GM21619 (cell line): Measurements from ENCODE around the gene SLC38A3.

Experiments
- ATAC-seq: cut with Tn5 transposase; IDR thresholded peaks from one replicate; pipeline ENCODE4 v1.9.1; 2021; ENCODE audit not compliant: unreplicated experiment

Gene SLC38A3

DNA sequence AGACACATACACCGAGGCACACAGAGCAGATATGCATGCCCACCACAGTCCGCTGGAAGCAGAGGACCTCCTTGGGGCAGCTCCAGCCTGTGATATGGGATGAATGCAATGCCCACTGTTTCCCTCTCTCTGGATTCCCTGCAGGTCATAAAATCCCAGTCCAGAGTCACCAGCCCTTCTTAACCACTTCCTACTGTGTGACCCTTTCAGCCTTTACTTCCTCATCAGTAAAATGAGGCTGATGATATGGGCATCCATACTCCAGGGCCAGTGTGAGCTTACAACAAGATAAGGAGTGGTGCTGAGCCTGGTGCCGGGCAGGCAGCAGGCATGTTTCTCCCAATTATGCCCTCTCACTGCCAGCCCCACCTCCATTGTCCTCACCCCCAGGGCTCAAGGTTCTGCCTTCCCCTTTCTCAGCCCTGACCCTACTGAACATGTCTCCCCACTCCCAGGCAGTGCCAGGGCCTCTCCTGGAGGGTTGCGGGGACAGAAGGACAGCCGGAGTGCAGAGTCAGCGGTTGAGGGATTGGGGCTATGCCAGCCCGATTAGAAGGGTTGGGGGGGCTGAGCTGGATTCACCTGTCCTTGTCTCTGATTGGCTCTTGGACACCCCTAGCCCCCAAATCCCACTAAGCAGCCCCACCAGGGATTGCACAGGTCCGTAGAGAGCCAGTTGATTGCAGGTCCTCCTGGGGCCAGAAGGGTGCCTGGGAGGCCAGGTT is 14.0 kb upstream of the SLC38A3 start, which contains the start of gene GNAT1:
GNAT1 (plus strand) TSS at position 675 of the 725 bp plus-strand sequence. CDS start 116 bp downstream, outside the sequence.
- ATAC-seq, result no peak

DNA sequence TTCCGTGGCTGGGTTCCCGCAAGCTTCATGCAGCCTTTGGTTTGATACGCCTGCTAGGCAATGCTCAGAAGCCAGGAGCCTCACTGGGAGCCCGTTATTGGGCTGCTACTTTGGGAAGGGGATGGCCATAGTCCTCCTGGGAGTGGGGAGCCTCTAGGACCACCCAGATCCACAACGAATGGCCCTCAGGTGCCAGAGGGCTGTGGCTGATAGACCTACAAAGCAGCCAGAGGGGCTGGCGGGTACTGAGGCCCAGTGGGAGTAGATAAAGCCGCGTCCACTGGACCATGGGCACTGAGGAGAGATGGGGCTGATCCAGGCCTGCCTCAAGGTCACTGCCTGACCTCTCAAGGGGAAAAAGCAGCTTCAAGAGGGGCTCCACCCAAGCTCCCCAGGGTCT is 12.9 kb upstream of the SLC38A3 start:
- ATAC-seq, result no peak

DNA sequence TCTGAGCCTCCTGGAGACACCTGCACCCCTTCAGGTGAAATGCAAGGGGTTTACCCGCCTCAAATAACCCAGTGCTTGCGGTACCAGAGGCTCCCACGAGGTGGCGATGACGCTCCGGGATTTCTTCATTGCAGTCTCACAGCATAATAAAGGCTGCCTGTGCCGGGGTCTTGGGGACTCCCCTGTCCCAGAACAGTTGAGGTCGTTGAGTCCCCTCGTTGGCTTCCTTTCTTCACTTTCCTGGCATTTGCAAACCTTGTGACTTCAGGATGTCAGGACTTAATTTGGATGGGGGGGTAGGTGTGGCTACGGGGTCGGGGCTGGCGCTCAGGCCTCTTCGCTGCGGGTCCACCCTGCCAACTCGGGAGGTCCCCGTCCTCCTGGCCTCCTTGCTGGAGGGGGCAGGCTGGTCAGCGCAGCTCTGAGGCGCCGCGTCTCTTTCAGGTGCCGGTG is 12.4 kb upstream of the SLC38A3 start:
- ATAC-seq, result no peak

DNA sequence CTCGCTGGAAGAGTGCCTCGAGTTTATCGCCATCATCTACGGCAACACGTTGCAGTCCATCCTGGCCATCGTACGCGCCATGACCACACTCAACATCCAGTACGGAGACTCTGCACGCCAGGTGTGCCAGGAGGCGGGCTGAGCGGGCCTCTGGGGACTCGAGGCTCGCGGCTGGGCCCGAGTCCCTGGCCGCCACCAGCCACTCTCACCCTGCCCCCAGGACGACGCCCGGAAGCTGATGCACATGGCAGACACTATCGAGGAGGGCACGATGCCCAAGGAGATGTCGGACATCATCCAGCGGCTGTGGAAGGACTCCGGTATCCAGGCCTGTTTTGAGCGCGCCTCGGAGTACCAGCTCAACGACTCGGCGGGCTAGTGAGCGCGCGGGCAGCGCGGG is 11.8 kb upstream of the SLC38A3 start:
- ATAC-seq, result no peak

DNA sequence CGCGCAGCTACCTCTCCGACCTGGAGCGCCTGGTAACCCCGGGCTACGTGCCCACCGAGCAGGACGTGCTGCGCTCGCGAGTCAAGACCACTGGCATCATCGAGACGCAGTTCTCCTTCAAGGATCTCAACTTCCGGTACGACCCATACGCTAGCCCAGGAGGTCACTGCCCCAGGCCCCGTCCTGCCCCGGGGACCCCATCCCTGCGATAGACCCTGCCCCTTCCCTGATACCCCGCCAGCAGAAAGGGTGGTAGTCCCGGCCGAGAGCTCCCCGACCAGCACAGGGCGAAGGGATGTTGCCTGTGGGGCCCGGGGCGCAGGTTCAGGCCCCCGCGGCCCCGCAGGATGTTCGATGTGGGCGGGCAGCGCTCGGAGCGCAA is 11.3 kb upstream of the SLC38A3 start:
- ATAC-seq, result no peak

DNA sequence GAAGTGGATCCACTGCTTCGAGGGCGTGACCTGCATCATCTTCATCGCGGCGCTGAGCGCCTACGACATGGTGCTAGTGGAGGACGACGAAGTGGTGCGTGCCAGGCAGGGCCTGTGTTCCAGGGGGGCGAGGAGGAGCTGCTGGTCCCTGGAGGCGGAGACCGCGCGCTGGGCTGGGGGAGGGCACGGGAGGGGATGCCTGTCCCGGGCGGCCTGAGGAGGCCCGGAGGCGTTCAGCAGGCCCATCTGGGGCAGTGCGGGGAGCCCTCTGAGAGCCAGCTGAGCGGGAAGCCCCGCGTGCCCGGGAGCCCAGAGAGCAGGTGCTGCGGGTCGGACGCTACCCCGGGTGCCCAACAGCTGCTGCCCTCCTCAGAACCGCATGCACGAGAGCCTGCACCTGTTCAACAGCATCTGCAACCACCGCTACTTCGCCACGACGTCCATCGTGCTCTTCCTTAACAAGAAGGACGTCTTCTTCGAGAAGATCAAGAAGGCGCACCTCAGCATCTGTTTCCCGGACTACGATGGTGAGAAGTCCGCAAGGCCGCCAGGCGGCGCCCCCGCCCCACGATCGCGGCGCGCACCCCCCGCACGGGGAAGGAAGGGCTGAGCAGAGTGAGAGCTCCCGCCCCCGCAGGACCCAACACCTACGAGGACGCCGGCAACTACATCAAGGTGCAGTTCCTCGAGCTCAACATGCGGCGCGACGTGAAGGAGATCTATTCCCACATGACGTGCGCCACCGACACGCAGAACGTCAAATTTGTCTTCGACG is 10.8 kb upstream of the SLC38A3 start:
- ATAC-seq, result no peak

DNA sequence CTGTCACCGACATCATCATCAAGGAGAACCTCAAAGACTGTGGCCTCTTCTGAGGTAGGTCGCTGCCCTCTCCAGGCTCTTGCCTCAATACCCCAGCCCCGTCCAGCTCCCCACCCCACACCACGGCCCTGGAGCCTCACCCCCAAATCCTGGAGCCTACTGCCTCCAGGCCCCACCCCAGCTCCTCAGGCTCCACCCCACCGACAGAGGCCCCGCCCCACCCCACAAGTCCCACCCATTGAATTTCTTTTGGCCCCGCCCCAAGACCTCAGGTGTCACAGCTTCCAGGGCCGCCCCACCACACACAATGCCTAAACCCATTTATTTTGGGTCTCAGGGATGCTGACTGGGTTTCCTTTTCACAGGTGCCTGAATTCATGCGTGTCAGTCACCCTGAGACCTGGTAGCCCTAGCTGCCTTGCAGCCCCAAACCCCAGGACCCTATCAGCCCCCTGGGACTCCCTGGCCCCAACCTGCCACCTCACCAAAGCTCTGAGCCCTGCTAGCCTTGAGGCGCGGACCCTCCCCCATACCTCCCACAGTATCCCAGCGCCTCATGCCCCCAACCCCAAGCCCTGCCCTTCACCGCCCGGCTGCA is 10.1 kb upstream of the SLC38A3 start:
- no peak for ATAC-seq

DNA sequence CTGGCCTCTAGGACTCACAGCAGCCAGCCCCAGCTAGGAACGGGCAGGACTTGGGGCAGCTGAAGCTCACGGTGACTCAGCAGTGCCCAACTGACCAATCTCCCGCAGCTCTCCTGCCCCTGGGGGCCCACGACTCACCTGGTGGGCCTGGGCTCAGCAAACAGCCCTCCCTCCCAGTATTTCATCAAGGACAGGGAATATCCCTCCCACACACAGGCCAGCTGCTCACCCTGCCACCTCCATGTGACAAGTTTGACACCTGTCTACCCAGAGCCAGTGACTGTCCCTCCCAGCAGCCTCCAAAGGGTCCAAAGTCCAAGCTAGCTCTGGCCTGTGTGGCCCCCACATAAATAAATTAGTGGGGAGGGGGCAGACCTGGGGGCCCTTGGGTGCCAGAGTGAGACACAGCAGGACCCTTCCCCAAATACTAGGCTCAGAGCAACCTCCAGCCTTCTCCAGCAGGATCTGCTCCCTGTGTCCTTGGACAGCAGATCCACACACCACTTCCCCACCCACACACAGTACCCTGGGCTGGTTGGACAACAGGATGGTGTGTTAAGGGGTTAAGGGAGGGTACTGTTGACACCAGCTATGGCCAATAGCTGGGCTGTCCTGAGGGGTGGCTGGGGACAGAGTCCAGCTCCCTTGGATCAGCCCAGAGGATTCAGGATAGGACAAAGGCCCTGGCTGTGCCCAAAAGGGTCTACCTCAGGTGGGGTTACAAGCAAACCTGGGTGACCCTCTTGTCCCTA is 9.4 kb upstream of the SLC38A3 start:
- no peak for ATAC-seq

DNA sequence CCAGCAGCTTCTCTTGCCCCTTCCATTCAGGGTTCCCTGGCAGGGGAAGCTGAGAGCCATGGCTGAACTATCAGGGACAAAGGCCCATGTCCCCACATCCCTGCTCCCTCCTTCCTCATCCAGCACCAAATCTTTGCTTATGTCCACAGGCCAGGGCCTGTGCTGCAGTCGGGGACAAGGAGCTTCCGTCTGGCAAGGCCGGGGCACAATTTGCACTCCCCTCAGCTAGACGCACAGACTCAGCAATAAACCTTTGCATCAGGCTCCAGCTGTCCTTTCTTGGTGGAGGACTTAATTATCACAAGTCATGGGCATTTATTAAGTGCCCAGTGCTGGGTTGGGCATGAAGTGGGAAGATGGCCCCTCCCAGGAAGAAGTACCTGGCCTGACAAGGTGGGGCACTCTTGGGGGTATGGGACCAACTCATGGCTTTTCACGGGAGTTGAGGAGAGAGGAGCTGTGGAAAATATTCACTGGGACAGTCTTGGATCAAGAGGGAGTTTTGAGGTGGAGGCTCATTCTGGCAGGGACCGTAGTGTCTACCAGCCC is 8.7 kb upstream of the SLC38A3 start:
- ATAC-seq, result no peak

DNA sequence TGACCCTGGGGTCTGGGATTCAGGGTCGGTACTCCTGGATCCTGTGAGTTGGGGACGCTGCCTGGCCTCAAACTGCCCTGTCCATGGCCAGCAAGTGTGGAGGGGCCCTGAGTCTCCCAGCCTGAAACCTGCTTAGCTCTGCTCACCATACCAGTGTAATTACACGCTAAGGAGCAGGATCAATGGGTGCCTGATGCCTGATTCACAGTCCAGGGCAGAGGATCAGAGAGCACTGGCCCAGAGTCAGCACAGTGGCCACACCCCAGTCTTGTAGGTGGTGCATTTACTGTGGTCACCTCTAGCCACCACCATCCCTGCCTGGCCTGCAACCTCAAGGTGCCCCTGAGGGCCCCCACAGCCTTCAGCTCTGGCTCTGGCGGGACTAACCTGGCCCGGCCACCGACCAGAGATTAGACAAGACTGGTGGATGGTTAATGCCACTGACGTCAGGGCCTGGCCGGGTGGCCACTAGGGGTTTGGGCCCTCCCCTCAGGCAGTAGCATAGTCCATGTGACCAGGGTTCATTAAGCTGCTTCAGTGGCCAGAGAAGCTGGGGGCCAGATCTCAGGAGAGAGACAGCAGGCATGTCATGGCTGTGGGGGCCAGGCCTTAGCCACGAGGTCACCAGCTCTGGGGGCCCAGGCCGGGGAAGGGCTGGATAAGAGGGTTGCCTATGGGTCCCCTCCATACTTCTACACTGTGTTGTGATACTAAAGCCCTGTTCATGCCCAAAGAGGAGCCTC is 3.3 kb upstream of the SLC38A3 start:
- no peak for ATAC-seq

DNA sequence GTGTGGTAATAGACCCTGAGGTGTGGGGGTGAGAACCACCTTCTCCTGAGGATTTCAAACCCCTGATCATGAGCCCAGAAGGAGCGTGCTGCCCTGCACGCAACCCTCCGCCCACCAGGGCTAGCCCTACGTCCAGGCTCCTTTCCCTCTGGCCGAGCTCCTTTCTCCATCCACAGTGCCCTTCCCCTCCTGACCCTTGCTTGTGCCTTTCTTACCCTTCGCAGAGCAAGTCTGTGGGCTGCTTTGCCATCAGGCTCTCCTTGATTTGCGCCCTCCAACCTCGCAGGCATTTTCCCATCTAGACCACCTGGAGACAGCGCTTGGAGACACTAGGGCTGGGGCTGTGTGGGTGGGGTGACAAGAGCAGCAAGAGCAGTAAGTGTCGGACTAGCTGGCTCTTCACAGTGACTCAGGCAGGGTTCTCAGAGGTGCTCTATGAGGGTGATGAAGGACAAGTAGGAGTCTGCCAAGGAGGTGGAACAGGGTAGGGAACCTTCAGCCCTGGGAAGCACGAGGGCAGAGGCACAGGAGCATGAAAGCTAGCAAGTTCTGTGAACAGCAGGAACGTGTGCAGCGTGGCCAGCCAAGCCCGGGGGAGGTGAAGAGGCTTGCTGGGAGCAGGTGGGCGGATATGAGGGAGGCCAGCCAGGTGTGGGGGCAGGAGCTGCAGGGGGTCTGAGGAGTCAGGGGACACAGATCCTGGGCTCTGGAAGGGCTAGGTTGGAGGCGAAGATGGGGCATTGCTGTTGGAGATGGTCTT is 2.5 kb upstream of the SLC38A3 start:
- ATAC-seq, result no peak

DNA sequence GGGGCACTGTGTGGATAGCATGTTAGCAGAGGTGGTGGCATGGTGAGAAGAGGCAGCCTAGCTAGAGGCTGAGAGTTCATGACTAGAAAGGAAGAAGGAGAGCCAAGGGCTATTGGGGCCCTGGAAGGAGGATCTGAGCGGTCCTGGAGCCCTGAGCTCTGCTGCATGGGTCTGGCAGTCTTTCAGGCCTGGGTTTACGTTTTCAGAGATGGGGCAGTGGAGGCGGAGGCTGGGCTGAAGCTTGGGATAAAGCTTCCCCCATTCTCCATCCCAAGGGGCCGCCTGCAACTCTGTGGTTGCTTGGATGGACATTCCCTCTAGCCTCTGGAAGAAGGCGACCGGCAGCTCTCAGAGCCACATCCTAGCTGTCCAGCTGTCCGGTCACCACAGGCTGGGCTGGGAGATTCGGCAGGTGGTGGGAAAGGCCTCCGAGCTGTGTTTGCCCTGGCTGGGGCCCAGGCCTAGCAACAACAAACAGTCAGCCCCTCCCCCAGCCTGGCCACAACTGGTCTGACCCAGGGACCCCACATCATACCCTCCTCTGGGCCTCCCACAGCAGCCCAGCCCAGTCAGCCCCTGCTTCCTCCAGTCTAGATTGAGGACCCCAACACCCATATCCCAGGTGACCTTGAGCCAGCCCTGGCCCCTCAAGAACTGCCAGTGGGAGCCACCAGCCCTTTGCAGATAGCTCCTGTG is 1.8 kb upstream of the SLC38A3 start:
- no peak for ATAC-seq

DNA sequence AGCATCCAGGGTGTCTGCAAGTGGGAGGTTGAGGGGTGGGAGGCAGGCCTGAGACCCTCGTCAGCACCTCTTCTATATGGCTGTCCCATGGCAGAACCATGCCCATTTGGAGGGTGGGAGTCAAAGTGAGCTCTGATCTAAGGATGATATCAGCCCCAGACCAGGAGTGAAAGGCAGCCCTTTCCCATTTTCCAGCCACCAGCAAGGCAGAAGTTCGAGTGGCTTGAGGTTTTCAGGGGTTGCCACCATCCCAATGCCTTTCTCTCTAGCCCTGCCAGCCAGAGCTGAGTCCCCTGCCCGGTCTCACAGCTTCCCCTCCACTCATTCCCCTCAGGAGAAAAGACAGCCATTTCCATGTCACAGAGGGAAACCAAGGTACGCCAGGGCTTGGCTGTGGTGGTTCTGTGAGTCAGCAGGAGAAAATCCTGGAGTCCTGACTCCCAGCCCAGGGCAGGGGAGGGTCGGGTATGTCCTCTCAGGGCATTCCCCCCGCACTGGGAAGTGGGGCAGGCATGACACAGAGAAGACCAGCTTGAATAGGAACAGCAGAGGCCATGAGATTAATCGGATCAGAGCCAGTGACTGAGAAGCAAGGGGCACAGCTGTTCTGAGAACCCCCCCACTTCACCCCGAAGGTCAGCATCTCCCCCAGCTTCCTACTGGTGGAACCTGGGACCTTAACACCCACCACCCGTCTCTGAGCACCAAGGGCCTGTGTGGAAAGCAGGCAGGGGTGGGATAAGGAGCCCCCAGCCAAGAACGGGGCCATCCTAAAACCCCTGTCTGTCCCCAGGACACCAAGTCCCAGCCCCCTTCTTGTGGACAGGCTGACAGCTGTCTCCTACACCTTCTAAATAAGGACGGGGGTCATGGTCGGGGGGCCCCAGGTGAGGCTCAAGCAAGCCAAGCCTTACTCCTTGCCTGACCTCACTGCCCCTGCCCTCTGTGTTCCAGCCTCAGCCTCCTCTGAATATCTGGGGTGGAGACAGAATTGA is 965 bp upstream of the SLC38A3 start:
- no peak for ATAC-seq

DNA sequence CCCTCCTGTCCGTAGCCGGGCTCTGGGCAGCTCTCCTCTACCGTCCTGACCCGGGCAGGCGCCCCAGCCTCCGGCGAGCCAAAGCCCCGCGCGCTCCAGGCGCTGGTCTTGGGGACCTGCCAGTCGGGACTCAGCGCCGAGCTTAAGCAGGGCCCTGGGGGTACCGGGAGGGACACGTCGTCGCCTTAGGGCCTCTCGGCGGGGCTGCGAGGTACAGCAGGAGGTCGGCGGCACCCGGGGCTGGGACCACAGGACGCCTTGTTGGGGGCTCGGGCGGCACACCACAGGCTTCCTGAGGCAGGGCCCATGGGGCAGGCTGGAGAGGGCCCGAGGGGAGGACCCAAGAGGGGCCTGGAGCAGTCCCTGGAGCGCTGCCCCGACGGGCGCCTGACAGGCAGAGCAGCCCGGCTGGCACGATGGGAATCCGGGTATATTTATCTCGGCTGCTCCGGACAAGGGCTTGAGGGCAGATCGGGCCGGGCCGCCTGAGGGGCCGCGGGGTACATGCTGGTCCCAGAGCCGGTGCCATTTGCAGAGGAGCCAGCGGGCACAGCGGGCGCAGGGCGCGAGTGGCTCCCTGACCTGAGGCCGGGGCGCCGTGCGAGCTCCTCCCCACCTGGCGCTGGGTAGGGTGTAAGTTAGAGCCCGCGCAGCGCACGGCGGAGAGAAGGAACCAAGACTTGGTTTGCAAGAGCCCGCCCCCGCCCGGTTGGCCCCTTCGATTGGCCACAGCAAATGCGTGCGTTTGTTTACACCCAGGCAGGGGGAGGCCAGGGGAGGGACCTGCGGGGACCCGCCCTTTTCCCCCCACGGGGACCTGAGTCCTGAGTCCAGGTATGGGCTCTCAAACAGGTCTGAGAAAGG is 574 bp downstream of the SLC38A3 start:
- ATAC-seq, result no peak

DNA sequence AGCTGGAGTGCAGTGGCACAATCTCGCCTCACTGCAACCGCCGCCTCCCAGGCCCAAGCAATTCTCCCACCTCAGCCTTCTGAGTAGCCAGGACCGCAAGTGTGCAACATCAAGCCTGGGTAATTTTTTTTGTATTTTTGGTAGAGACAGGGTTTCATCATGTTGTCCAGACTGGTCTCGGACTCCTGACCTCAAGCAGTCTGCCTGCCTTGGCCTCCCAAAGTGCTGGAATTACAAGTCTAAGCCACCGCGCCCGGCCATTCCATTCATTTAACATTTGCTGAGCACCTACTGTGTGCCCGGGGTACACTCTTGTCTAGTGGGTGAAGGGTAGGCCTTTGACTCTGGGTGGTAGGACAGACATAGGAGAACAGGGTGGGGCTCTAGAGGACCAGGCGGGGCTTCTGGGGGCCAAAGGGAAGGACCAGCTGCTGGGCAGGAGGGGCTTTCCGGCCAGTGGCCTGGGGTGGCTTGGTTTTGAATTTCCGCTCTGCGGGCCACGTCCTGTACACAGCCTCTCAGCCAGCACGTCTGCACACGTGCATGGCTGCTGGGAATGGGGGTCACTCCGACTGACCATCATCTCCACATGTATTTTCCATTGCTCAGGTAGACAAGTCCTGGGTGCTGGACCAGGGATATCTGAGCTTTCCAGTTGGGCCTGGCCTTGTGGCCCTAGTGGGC is 2.4 kb downstream of the SLC38A3 start:
- no peak for ATAC-seq

DNA sequence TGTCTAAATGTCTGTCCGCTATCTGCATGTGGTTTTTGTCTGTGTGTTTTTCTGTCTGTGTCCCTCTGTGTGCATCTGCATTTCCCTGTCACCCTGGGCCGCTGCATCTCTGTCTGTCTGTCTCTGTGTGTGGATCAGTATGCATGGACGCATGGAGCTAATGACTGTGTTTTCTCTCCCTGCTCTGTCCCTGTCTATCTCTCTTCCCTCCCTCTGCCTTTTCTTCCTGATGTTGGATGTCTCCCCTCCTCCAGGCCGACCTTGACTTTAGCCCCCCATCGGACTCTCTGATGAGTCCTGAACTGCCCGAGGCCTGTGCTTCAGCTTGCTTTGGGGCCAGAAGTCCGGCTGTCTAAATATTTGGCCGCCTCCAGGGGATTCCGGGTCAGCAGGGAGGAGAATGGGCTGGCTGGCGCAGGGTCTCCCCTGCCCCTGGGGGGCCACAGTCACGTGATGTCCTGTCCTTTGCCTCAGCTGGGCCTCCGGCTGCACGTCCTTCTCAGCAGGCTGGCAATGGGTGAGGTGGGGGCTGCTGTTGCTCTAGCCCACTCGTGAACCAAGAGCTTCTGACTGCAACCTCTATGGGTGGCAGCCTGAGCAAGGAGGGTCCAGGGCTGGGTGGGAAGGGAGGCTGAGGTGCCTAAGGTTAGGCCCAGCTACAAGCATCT is 3.7 kb downstream of the SLC38A3 start:
- ATAC-seq, result no peak
